Retinal pigment epithelial cell (primary cell): ENCODE measurements around the gene LILRB1.

Experiments
- DNase-seq: peaks from one replicate; pipeline ENCODE4 v3.0.0-alpha.2; 2010; ENCODE audit warnings: low read depth
- H3K4me3 ChIP-seq: 2 replicates; pipeline ENCODE4 v1.5.1; 2011; ENCODE audit warnings: mild to moderate bottlenecking, low read length, control low read depth, moderate library complexity
- CTCF ChIP-seq: conservative IDR thresholded peaks from 2 replicates; pipeline ENCODE4 v1.5.1; 2011; ENCODE audit warnings: low read depth, low read length, control low read depth, inconsistent platforms

Gene LILRB1

GRCh38 chr19:54606891-54607784 lies 23.1 kb upstream of the LILRB1 start:
- DNase-seq, result no peak
- H3K4me3 ChIP-seq, result no peak overlapping the region
- no peak for TF ChIP-seq CTCF

- no peak for TF ChIP-seq CTCF
- DNase-seq, result no peak
- no peak overlapping the region for H3K4me3 ChIP-seq
Measured at GRCh38 chr19:54607785-54608150, 22.5 kb upstream of the LILRB1 start.

- H3K4me3 ChIP-seq, result no peak overlapping the region
- no peak for TF ChIP-seq CTCF
- DNase-seq, result no peak
Measured at GRCh38 chr19:54608205-54608604, 22.1 kb upstream of the LILRB1 start.

DNA sequence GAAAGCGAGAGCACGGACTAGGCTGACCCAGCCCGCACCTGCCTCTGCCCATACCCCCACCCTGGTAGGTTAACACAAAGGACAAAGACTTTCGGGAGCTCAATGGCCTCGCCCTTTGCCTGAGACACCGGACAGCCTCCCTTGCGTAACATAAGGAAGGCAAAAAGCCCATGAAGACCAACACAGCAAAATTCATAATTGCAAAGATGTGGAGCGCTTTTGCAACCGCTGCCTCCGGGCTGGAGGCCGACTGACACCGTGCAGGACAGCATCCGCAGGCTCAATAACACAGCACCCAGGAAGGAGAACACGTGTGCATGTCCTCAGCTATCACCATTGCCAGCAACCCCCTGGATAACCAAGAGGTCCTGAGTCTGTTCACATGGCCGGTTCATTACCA lies 21.5 kb upstream of the LILRB1 start:
- no peak overlapping the region for H3K4me3 ChIP-seq
- DNase-seq, result no peak
- TF ChIP-seq CTCF, result no peak

DNA sequence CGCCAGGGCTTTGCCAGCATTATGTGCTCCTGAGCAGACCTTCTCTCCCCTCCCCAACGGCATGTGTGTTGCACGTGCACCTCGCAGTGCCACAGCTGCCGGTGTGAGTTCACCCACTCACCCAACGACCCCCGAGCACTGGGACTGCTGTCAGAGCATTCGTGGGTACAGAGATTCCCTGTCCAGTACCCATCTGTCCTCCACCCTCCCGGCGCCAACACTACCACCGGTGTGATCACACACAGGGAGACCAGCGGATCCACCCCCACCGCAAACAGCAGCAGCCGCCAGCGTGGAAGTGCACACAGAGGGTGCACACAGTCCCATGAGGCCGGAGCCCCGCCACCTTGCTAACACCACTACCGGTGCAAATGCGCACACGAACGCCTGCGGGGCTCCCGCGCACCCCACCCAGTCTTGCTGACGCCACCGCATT lies 20.9 kb upstream of the LILRB1 start:
- no peak overlapping the region for H3K4me3 ChIP-seq
- TF ChIP-seq CTCF, result no peak
- DNase-seq, result no peak

DNA sequence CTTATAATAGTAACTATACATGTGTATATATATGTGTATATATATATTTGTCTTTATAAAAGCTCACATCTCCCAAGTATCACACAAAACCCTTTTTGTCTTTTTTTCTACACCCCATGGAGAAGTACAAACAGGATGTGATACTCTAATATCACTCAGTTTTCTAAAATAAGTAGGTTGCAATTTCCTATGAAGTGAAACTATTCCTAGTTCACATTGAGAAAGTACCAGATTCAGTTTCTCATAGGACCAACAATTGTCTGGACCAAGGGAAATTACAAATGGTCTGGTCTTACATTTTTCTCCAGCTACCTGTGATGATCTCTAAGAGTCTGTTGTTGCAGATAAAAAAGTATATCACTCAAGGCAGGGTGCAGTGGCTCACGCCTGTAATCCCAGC lies 17.9 kb upstream of the LILRB1 start:
- no peak overlapping the region for H3K4me3 ChIP-seq
- no peak for DNase-seq
- TF ChIP-seq CTCF, result no peak

- TF ChIP-seq CTCF, result no peak
- no peak overlapping the region for H3K4me3 ChIP-seq
- DNase-seq, result no peak
Measured at GRCh38 chr19:54614726-54615125, 15.6 kb upstream of the LILRB1 start.
